Nephron progenitor cell (in vitro differentiated cells): ENCODE measurements around the gene FAM9B.

Experiments used
- DNase-seq: peaks from one replicate; pipeline ENCODE4 v3.0.0; 2021
- H3K27ac Mint-ChIP-seq: 2 replicates; pipeline ENCODE4 v1.8.0; 2021; ENCODE audit warnings: mild to moderate bottlenecking, moderate library complexity, mixed read lengths
- H3K27me3 Mint-ChIP-seq: 2 replicates; pipeline ENCODE4 v1.8.0; 2021; ENCODE audit warnings: mild to moderate bottlenecking, low read depth, mixed read lengths; ENCODE audit not compliant: poor library complexity
- H3K36me3 Mint-ChIP-seq: 2 replicates; pipeline ENCODE4 v1.8.0; 2021; ENCODE audit warnings: low read depth, mixed read lengths
- H3K4me1 Mint-ChIP-seq: 2 replicates; pipeline ENCODE4 v1.8.0; 2021; ENCODE audit warnings: mixed read lengths
- H3K4me3 Mint-ChIP-seq: 2 replicates; pipeline ENCODE4 v1.8.0; 2021; ENCODE audit warnings: mild to moderate bottlenecking, moderate library complexity, mixed read lengths
- H3K9me3 Mint-ChIP-seq: 2 replicates; pipeline ENCODE4 v1.8.0; 2021; ENCODE audit warnings: mild to moderate bottlenecking, moderate library complexity, mixed read lengths
- CTCF ChIP-seq: fragments of 200-600 bp; sonication (generic); IDR thresholded peaks from 2 replicates; pipeline ENCODE4 v1.5.0; 2021; ENCODE audit warnings: antibody characterized with exemption

FAM9B gene

GRCh38 chrX:9033989-9034388 is at the start of gene FAM9B:
Gene FAM9B (minus strand): TSS chrX:9034127. CDS start chrX:9032986, 1,141 bp downstream.
- peaks cover 43% of the 10 kb centered on the region for H3K9me3 Mint-ChIP-seq

GRCh38 chrX:9081271-9081670 is 47.3 kb upstream of the FAM9B start:
- no peaks in the 10 kb centered on the region for H3K4me1 Mint-ChIP-seq
- no peaks in the 10 kb centered on the region for H3K27me3 Mint-ChIP-seq
- H3K9me3 Mint-ChIP-seq, result peaks cover 48% of the 10 kb centered on the region
- H3K27ac Mint-ChIP-seq, result no peak overlapping the region
- no peak overlapping the region for H3K4me3 Mint-ChIP-seq
- no peak for DNase-seq
- H3K36me3 Mint-ChIP-seq, result peaks cover 9% of the 10 kb centered on the region
- no peak for TF ChIP-seq CTCF

More at GRCh38 chrX:9033989-9034388, at the start of gene FAM9B:
- Mint-ChIP-seq H3K4me1 (peaks cover 10% of the 10 kb centered on the region), H3K36me3 (no peaks in the 10 kb centered on the region), H3K4me3 (no peak within 1 kb of the TSS), H3K27ac (no peak within 1 kb of the TSS), H3K27me3 (no peaks in the 10 kb centered on the region)
- TF ChIP-seq CTCF, result no peak
- DNase-seq, result no peak

GRCh38 chrX:9074326-9074725 is 40.4 kb upstream of the FAM9B start:
- Mint-ChIP-seq H3K9me3 (peaks cover 18% of the 10 kb centered on the region), H3K27me3 (peaks cover 11% of the 10 kb centered on the region), H3K36me3 (peaks cover under 1% of the 10 kb centered on the region), H3K4me3 (no peak overlapping the region), H3K27ac (no peak overlapping the region), H3K4me1 (no peaks in the 10 kb centered on the region)
- DNase-seq, result no peak
- TF ChIP-seq CTCF, result no peak

GRCh38 chrX:9072281-9072680 is 38.4 kb upstream of the FAM9B start:
- Mint-ChIP-seq H3K27me3 (peaks cover 11% of the 10 kb centered on the region), H3K27ac (no peak overlapping the region), H3K36me3 (no peaks in the 10 kb centered on the region), H3K4me3 (no peak overlapping the region), H3K9me3 (peaks cover 10% of the 10 kb centered on the region), H3K4me1 (peaks cover 9% of the 10 kb centered on the region)
- DNase-seq, result no peak
- no peak for TF ChIP-seq CTCF

GRCh38 chrX:9071031-9071650 is 37.2 kb upstream of the FAM9B start:
- no peak overlapping the region for H3K4me3 Mint-ChIP-seq
- TF ChIP-seq CTCF, result no peak
- H3K4me1 Mint-ChIP-seq, result peaks cover 9% of the 10 kb centered on the region
- H3K27ac Mint-ChIP-seq, result no peak overlapping the region
- no peak for DNase-seq
- H3K27me3 Mint-ChIP-seq, result peaks cover 11% of the 10 kb centered on the region
- H3K9me3 Mint-ChIP-seq, result peaks cover 15% of the 10 kb centered on the region
- no peaks in the 10 kb centered on the region for H3K36me3 Mint-ChIP-seq

- no peak for TF ChIP-seq CTCF
- Mint-ChIP-seq H3K27ac (no peak overlapping the region), H3K36me3 (no peaks in the 10 kb centered on the region), H3K4me1 (peaks cover 9% of the 10 kb centered on the region), H3K9me3 (peaks cover 21% of the 10 kb centered on the region), H3K4me3 (no peak overlapping the region), H3K27me3 (peaks cover 11% of the 10 kb centered on the region)
- no peak for DNase-seq
These were observed 35.6 kb upstream of the FAM9B start for GRCh38 chrX:9069573-9069972.
